Measurements from ENCODE around the gene KCNJ8. TPM values are rescaled to one million over a fixed set of nuclear protein-coding genes. Genes with fewer than 3 reads are reported as not detected.

KCNJ8 gene
- total RNA-seq (9.7 and 11.4 TPM in 2 replicates), polyA plus RNA-seq (9.4 and 11.0 TPM in 2 replicates)

GRCh38 chr12:21774358-21775132, at the start of gene KCNJ8:
KCNJ8 (minus strand) TSS chr12:21774706; CDS start chr12:21773616, 1,090 bp downstream.
- H3K27me3 ChIP-seq = no peaks in the 10 kb centered on the region

GRCh38 chr12:21823581-21823980, 49.1 kb upstream of the KCNJ8 start:
- H3K27ac ChIP-seq = no peak overlapping the region
- DNase-seq (ENCODE audit: low read depth in 1 of 2, low spot score in 1 of 2) = peak in 1 of 2 donors; percentile 6
- no peak for TF ChIP-seq CTCF (IDR thresholded peaks at IDR 0.05; ENCODE audit: low read depth, low read length)
- no peak overlapping the region for H3K4me3 ChIP-seq
- peaks cover 4% of the 10 kb centered on the region for H3K4me1 ChIP-seq (ENCODE audit: low read depth)
- H3K9me3 ChIP-seq (ENCODE audit: low read depth) = no peaks in the 10 kb centered on the region
- no peaks in the 10 kb centered on the region for H3K36me3 ChIP-seq
- no peaks in the 10 kb centered on the region for H3K27me3 ChIP-seq

More at GRCh38 chr12:21774358-21775132, at the start of gene KCNJ8:
- H3K27ac ChIP-seq = peak within 1 kb of the TSS; percentile 84
- TF ChIP-seq CTCF (IDR thresholded peaks at IDR 0.05; ENCODE audit: low read depth, low read length) = no peak
- H3K4me3 ChIP-seq = peak within 1 kb of the TSS; percentile 56
- H3K4me1 ChIP-seq (ENCODE audit: low read depth) = peaks cover 13% of the 10 kb centered on the region
- no peaks in the 10 kb centered on the region for H3K9me3 ChIP-seq (ENCODE audit: low read depth)
- no peaks in the 10 kb centered on the region for H3K36me3 ChIP-seq
- peak; percentile 31 to 94 for DNase-seq (ENCODE audit: low read depth in 1 of 2, low spot score in 1 of 2)

- H3K27ac ChIP-seq = no peak overlapping the region
- no peaks in the 10 kb centered on the region for H3K9me3 ChIP-seq (ENCODE audit: low read depth)
- H3K4me1 ChIP-seq (ENCODE audit: low read depth) = peaks cover 4% of the 10 kb centered on the region
- no peak overlapping the region for H3K4me3 ChIP-seq
- no peaks in the 10 kb centered on the region for H3K36me3 ChIP-seq
- DNase-seq (ENCODE audit: low read depth in 1 of 2, low spot score in 1 of 2) = no peak
- no peaks in the 10 kb centered on the region for H3K27me3 ChIP-seq
- TF ChIP-seq CTCF (IDR thresholded peaks at IDR 0.05; ENCODE audit: low read depth, low read length) = no peak
Observed at GRCh38 chr12:21819678-21820077, 45.2 kb upstream of the KCNJ8 start.

- Histone ChIP-seq H3K9me3 (ENCODE audit: low read depth) (no peaks in the 10 kb centered on the region), H3K36me3 (no peaks in the 10 kb centered on the region), H3K4me1 (ENCODE audit: low read depth) (peaks cover 4% of the 10 kb centered on the region), H3K27me3 (no peaks in the 10 kb centered on the region), H3K27ac (no peak overlapping the region), H3K4me3 (no peak overlapping the region)
- TF ChIP-seq CTCF (IDR thresholded peaks at IDR 0.05; ENCODE audit: low read depth, low read length) = no peak
- no peak for DNase-seq (ENCODE audit: low read depth in 1 of 2, low spot score in 1 of 2)
Observed at GRCh38 chr12:21819236-21819635, 44.7 kb upstream of the KCNJ8 start.

- no peaks in the 10 kb centered on the region for H3K27me3 ChIP-seq
- no peak for TF ChIP-seq CTCF (IDR thresholded peaks at IDR 0.05; ENCODE audit: low read depth, low read length)
- no peak overlapping the region for H3K4me3 ChIP-seq
- H3K9me3 ChIP-seq (ENCODE audit: low read depth) = no peaks in the 10 kb centered on the region
- H3K27ac ChIP-seq = no peak overlapping the region
- H3K36me3 ChIP-seq = no peaks in the 10 kb centered on the region
- peak in 1 of 2 donors; percentile 29 for DNase-seq (ENCODE audit: low read depth in 1 of 2, low spot score in 1 of 2)
- peaks cover 4% of the 10 kb centered on the region for H3K4me1 ChIP-seq (ENCODE audit: low read depth)
Observed at GRCh38 chr12:21818627-21819026, 44.1 kb upstream of the KCNJ8 start.
